GDM1 (cell line): ENCODE data around the gene AASS.
"Not testable (repeated sequence)": the region's sequence is repeated elsewhere in the genome, so short reads cannot be mapped to it uniquely, and the experiment has no call there.

Experiments used
- DNase-seq: peaks from one replicate; lab custom pipeline; 2025; lab: John Stamatoyannopoulos, UW

Gene AASS

DNA sequence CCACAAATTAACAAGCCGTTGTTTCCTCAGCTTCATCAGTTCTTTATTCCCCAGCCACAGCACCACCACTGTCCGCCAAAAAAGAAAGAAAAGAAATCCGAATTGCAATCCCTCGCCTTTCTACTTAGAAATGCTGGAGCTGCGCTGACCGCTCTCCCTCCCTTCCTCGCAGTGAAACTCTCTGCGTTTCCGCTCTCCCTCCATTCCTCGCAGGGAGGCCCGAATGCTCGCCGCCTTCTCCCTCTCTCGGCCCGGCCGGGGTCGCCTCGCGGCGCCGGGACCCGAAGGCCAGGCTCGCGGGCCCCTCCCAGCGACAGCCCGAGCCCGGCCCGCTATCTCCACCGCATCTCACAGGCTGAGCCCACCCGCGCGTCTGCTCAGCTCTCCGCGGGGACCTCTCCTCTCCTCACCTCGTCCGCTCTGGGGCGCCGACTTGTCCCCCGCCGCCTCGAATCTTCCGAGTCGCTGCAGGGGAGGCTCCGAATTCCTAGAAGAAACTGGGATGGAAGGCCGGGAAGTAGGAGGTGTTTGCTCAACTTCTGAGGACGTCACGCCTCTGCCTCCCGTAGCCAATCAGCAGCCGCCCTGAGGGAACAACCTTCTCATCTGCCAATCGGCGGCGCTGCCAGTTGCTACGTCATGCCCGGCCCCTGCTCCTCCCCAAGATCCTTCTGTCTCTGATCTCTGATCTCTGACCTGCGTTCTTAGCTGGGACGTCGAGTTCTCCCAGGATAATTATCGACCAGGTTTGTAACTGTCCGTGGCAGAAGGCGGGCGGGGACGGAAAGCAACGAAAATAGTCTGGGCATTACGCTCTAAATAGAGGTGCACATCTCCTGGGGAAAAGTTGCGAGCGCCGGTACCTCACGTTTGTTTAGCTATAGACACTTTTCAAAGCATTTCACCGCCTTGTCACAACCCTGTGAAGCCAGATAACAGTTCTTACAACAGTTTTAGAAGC is at the start of gene AASS:
TSS of gene AASS (minus strand) at position 499 of the 961 bp plus-strand sequence. CDS start 10,523 bp downstream, outside the sequence.
- no peak for DNase-seq

DNA sequence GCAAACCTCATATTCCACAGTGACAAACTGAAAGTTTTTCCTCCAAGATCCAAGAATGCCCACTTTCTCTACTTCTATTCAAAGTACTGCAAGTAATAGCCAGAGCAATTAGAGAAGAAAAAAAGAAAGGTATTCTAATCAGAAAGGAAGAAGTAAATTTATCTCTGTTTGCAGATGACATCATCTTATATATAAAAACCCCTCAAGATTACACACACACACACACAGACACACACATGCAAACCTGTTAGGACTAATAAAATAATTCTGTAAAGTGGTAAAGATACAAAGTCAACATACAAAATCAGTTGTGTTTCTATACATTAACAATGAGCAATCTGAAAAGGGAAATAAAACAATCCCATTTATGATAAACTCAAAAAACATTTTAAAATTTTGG is 44.7 kb upstream of the AASS start:
- DNase-seq, result no peak

DNA sequence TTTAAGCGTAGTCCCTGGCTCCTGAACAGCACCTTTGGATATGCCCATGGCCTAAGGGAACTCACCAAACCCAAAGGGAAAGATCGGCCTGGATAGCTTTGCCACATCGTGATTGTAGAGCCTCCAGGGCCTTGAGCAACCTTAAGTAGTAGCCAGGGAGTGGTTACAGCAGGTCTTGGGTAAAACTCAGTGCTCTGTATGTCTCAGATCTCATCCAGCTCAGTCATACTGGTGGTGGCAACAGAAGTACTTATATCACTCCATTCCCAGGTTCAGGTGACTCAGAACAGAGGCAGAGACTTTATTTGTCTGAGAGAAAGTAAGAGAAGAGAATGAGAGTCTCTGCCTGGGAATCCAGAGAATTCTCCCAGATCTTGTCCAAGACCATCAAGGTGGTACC is 39.1 kb upstream of the AASS start:
- DNase-seq, result no peak

DNA sequence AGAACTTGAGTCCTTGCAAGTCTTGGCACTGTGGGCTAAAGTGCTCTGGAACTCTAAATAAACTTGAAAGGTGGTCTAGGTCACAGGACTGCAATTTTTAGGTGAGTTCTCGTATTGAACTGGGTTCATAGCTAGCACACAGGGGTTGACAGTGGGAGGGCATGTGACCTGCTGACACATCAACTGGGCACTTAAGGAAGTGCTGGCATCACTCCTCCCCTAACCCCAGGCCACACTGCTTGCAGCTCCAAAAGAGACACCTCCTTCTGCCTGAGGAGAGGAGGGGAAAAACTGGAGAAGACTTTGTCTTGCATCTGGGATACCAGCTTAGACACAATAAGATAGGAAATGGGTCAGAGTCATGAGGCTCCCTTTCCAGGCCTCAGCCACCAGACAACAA is 38.0 kb upstream of the AASS start:
- no peak for DNase-seq

DNA sequence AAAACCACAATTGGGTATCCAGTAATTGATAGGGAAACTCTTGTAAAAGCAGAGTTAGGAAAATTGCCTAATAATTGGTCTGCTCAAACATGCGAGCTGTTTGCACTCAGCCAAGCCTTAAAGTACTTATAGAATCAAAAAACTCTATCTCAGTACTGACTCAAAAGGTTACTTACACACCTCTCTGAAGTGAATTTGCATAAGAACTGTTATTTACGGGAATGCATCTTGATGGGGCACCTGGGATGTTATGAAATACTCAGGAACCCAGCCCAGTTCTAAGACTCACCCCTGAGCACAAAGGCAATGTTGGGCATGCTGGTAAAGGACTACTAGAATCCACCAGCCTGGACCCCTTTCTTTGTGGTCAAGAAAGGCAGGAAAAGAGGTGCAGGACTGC is 28.1 kb upstream of the AASS start:
- not testable (repeated sequence) for DNase-seq

DNA sequence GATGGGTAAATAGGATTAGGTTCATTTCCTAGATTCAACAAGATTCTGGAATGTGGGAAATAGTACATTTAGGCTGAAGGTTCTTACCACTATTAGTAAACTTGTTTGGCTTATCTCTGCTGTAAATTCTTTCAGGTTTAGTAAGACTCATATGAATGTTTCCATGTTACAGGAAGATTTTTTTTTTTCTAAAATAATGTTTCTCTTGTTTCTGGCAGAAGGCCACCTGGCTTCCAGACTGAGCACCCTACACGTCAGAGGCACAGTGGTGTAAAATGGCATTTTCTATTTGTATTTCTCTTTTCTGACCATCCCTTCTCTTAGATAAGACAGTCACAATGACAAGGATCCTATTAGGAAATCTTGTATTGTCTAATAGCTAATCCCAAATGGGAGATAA is 22.7 kb upstream of the AASS start:
- DNase-seq, result no peak

DNA sequence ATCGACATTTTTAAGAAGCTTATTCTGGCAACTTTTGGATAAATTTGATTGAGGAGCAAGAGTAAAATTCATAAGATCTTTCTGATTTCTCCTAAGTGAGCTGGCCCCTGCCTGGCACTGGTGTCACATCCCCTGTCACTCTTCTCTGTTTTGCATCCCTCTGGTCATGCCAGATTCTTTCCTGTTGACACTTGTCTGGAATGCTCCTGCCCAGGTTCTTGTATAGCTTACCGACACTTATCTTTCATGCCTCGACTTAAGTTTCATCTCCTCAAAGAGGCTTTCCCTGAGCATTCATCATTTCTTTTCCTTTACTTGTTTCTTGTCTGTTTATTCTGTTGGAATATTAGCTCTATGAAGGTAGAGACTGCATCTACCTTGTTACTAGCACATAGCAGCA is 22.2 kb upstream of the AASS start:
- no peak for DNase-seq

DNA sequence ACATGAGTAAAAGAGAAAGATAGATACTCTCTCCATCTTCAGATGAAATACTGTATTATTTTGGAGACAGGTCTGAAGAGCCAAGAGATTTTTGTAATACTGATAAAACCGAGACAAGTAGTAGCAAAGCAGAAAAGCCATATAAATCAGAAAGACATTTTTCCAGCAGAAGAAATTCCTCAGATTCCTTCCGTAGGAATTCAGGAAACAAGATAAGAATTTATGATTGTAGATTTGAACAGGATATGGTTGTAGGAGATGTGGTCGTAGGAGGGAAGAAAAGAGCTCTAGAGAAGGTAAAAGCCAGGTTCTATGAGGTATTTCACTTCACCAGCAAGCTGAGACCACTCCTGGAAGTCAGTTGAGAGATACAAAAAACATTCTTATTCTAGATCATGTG is 17.6 kb upstream of the AASS start:
- no peak for DNase-seq

DNA sequence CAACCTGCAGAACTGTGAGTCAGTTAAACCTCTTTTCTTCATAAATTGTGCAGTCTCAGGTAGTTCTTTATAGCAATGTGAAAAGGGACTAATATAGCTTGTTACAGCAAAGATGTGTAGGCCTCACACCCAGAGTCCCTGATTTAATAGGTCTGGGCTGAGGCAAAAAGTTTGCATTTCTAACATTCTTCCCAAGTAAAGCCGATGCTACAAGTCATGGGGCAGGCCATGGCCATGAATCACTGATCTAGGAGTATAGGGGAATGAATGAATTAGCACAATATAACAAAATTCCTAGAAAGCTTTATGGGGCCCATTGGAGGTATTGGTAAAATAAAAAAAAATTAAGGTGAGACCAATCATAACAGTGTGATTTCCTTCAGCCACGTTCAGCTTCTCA is 11.5 kb upstream of the AASS start:
- DNase-seq, result no peak

DNA sequence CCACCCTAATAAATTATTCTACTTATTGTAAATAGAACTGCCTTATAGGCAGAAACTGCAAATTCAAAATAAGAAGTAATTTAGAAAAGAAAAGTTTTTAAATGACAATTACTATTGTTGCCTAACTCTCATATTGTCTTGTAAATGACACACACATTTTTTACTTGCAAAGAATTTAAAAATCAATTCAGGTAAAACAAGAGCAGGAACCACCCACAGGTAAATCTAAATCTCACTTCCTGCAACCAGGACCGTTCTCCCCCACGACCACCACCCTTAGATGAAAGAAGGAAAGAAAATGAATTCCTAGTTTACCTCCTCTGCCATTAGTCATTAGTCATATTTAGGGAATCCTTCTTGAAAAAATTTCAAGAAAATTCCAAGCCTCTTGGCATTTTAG is 4.8 kb upstream of the AASS start:
- DNase-seq, result no peak

DNA sequence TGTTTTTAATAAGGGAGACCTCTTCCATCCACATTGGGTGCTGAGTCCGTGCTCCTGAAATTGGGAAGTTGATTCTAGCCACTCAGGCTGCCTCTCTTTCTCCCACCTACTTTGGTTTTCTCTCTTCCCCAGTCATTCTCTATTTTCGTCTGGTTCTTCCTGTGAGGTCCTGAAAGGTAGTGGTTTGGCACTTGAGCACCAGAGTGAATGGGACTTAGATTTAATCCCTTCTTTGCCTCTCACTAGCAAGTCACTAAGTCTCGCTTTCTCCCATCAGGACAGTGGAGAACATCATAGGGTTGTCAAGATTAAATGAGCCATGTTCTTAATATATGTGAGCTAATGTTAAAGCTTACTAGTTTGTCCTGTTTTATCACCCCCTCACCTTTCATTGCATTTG is 4.0 kb upstream of the AASS start:
- DNase-seq, result no peak

DNA sequence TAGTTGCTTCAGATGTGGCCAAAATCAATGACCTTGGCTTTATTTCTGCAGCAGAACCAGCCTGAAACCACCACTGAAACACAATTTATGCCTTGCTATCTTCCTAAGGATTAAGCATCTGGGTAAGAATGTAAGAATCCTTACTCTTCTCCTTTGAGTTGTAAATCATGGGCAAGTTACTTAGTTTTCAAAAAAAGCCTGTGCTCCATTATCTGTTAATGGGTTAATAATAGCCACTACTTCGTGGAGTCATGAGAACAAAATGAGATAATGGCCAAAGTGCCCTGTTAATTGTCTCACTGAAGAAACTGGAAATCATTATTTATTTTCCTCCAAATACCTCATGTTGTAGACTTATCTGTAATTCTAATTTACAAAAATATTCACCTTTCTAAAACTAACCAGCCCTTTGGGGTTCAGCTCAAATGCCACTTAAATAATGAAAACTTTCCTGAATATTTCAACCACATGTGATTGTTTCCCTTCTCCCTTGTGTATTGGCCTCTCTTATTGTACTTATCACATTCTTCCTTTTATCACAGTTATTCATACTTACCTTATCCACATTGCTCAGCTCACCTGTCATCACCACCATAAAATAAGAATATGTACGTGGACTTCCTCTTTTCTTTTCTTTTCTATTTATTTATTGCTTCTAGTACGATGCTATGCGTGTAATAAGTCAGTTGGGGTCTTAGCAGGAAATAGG is 2.0 kb upstream of the AASS start:
- no peak for DNase-seq

DNA sequence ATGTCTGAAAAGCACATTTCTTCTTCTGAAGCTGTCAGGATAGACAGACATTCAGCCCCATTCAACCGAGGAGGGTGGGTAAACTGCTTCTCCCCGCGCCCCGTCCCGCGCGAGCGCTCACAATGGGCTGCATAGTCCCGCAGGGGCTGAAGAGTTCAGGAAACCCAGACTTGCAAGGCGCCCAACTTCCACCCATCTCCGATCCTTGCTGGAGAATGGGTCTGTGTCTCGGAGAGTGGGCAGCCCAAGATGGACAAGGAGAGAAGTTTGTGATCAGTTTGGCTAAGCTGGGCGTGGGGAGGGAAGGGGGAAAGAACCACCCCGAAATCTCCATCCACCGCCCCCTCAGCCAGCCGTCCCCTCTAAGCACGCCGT is 686 bp downstream of the AASS start:
- DNase-seq, result no peak

DNA sequence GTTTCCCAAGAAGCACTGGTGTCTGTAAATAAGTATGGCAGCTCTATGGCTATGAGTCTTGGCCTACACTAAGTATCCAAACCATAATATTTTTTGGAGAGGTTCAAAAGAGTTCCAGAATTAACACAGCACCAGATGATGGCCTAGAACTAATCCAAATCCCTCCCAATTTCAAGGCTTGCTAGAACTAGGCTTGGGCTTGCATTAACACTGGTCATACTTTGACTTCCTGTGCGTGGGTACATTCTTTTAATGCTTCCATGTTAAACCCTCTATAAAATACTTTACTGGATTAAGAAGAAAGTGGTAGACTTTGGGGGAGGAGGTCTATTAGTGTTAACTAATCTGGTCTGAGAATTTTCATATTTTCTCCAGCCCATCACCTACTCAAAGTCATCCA is 3.1 kb downstream of the AASS start:
- no peak for DNase-seq

DNA sequence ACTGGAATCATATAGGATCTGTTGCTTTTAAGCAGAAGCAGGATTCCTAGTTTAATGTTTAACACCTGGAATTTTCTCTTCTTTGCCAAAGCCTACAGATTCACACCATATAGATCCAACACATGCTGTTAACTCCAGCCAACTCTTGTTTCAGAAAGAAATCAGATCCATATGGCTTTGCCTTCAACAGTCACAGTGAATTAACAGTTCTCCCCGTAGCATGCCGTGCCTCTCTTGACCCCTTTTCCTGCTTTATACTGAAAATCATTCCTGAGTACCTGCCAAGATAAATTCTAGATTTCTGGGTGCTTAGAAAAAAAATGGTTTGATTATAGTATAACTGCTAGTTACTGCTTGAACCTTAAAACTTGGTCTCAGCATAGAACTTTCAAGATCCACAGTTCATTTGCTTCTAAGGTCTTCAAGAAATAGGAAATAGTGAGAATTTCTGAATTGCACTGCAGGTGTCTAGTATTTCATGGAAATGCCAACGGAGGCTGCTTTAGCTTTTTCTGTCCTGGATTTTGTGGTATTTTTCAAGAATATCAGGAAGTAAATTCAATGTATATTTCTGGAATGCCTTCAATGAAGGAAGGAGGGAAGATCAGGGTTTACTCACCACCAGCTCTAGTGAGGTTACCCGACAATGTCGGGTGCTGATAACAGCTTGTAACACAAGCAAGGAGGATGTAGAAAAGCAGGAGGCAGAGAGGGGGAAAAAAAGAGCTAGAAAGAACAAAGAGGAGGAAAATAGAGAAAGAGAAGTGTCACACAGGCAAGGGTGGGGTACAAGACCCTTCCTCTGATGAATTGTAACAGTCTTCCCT is 6.6 kb downstream of the AASS start:
- DNase-seq, result no peak

DNA sequence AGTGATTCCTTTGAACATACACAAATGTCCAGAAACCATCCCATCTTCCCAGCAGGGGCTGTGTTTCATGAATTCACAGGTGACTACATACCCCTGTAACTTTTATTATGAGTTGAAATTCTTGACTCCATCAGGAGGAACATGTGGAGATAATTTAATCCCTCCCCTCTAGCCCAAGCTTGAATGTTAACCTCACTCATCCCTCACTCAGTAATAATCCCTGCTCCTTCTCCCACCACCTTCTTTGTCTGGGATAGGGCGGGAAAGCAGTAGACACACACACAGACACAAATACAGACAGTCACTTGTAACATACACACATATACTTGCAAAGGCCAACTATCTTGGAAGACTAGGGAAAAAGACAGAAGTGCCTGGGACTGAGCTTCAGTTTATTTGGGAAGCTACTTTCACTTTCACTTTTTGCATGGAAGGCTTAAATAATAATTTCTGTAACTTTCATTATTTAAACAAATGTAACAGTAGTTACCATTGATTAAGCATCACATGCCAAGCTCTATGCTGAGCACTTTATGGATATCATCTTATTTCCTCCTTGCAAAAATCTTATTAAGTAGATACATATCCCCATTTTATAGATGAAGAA is 7.3 kb downstream of the AASS start:
- DNase-seq, result no peak

DNA sequence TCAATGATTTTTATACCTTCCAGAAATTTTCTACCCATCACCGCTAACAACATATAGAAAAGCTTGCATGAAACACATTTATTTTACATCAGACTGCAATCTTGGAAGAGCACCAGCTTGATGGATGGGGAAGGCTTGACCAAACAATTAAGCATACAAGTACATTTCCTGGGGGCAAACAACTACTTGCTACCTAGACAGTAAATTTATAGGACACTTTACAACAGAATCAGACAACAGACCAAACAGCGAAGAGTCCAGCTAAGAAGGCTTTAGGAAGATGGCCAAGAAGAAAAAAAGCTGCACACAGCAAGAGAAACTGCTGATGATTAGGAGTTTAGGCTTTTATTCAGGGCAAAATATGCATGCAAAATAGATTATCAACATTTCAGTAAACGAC is 8.0 kb downstream of the AASS start:
- DNase-seq, result no peak

DNA sequence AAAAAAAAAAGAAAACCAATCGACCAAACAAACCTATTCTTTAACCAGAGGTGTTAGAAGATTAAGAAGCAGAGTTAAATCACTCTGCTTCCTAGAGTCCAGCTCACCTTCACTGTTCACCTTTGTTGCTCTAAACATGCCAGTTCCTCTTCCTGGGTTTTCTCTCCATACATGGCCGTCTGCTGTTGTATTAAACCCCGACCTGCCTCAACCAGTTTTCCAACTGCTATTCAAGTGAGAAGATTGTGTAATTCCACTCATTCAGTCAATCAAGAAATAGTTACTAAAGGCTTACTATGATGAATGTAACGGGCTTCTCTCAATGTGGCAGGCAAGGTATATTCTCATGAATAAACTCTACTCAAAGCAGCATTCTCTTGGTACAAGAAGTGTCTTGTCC is 8.8 kb downstream of the AASS start:
- no peak for DNase-seq

DNA sequence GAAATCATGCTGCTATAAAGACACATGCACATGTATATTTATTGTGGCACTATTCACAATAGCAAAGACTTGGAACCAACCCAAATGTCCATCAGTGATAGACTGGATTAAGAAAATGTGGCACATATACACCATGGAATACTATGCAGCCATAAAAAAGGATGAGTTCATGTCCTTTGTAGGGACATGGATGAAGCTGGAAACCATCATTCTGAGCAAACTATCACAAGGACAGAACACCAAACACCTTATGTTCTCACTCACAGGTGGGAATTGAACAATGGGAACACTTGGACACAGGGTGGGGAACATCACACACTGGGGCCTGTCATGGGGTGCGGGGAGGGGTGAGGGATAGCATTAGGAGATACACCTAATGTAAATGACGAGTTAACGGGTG is 9.3 kb downstream of the AASS start:
- not testable (repeated sequence) for DNase-seq

DNA sequence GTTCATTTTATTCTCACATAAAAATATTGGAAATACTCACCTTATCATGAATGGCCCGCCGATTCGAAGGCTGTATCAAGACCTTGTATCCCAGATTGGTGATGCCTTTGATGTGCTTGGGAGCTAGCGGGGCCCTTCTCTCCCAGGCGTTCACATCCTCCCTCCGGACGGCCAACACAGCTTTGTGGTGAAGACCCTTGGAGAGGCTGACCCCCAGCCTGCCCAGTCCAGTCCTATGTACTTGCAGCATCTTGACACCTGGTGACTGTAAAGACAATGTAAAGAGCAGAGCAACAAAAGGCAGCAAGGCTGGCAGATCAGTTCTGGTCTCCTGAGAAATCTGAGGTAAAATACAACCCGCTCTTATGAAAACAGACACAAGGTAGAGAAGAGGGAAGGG is 10.6 kb downstream of the AASS start:
- no peak for DNase-seq

DNA sequence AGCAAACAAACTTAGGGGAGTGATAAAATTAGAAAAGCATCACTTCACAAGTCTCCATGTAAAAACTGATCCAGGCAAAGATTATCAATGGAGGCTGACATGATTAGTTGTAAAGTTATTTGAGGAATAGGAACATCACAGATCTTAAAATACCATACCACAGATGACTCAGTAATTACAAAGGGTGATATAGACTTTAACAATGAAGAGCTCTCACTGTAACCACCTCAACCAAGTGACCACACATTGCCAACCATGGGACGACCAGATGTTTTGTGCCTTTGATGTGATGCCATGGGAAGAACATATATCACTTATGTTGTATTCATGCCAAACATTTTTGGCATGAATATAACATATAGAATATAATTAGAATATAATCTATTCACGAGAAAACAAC is 11.7 kb downstream of the AASS start:
- DNase-seq, result no peak

DNA sequence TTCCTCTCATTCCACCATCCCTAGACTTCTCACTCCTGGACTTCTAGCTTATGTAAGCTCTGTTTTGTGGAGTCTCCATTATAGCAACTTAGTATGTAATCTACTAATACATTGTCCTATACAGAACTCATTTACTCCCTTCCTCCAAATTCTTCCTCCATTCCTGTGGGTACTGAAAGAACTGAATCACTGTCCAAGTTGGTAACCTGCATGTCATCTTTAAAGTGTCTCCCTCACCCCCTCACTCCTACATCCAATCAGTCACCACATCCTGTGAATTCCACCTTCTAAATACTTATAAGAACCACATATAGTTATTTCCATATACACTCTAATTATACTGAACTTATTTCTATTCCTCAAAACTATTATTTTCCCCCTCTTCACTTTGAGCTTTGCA is 20.3 kb downstream of the AASS start:
- DNase-seq, result no peak
